Effector memory CD4-positive, alpha-beta T cell (primary cell): ENCODE measurements around the gene OPTN.

Experiments used
- DNase-seq, 3 donors: peaks; one replicate each; pipeline ENCODE4 v3.0.0-alpha.2; 2020
- H3K27ac ChIP-seq: 2 replicates; pipeline ENCODE4 v1.7.0; 2013; ENCODE audit warnings: mild to moderate bottlenecking, low read length, moderate library complexity; ENCODE audit not compliant: insufficient read depth, poor library complexity, severe bottlenecking
- H3K27me3 ChIP-seq: replicated peaks from 2 replicates; pipeline ENCODE4 v1.7.0; 2013; ENCODE audit warnings: mild to moderate bottlenecking, low read length; ENCODE audit not compliant: insufficient read depth, control insufficient read depth, poor library complexity, severe bottlenecking
- H3K36me3 ChIP-seq: 2 replicates; pipeline ENCODE4 v1.7.0; 2013; ENCODE audit warnings: mild to moderate bottlenecking, low read length, moderate library complexity; ENCODE audit not compliant: control insufficient read depth, insufficient read depth
- H3K4me1 ChIP-seq: 2 replicates; pipeline ENCODE4 v1.7.0; 2013; ENCODE audit warnings: low read length, mild to moderate bottlenecking; ENCODE audit not compliant: control insufficient read depth, insufficient read depth, poor library complexity, severe bottlenecking
- H3K4me3 ChIP-seq: 2 replicates; pipeline ENCODE4 v1.7.0; 2013; ENCODE audit warnings: low read length, low read depth, mild to moderate bottlenecking; ENCODE audit not compliant: insufficient read depth, poor library complexity, severe bottlenecking
- H3K9me3 ChIP-seq: 2 replicates; pipeline ENCODE4 v1.7.0; 2013; ENCODE audit warnings: mild to moderate bottlenecking, low read length, moderate library complexity; ENCODE audit not compliant: control insufficient read depth

Gene OPTN

GRCh38 chr10:13100349-13101294, 659 bp downstream of the OPTN start:
- Histone ChIP-seq H3K36me3 (no peaks in the 10 kb centered on the region), H3K27ac (peak overlapping the region; percentile 94), H3K9me3 (no peaks in the 10 kb centered on the region), H3K4me1 (peaks cover 25% of the 10 kb centered on the region), H3K4me3 (peak overlapping the region; percentile 67), H3K27me3 (no peaks in the 10 kb centered on the region)
- peak in 2 of 3 donors; percentile 3 to 9 for DNase-seq

- Histone ChIP-seq H3K9me3 (no peaks in the 10 kb centered on the region), H3K4me3 (peak overlapping the region; percentile 6), H3K27ac (peak overlapping the region; percentile 27), H3K27me3 (no peaks in the 10 kb centered on the region), H3K36me3 (no peaks in the 10 kb centered on the region), H3K4me1 (peaks cover 34% of the 10 kb centered on the region)
- DNase-seq = no peak
Observed at GRCh38 chr10:13102002-13102794, 2.2 kb downstream of the OPTN start.

- Histone ChIP-seq H3K27ac (no peak overlapping the region), H3K4me3 (no peak overlapping the region), H3K36me3 (no peaks in the 10 kb centered on the region), H3K9me3 (no peaks in the 10 kb centered on the region), H3K4me1 (peaks cover 46% of the 10 kb centered on the region), H3K27me3 (no peaks in the 10 kb centered on the region)
- DNase-seq = no peak
Observed at GRCh38 chr10:13103554-13103953, 3.6 kb downstream of the OPTN start.

- peak overlapping the region; percentile 41 for H3K27ac ChIP-seq
Observed at GRCh38 chr10:13104697-13105096, 4.7 kb downstream of the OPTN start.

GRCh38 chr10:13105184-13105583, 5.2 kb downstream of the OPTN start:
- no peak for DNase-seq
- no peaks in the 10 kb centered on the region for H3K9me3 ChIP-seq
- H3K4me1 ChIP-seq = peaks cover 51% of the 10 kb centered on the region
- H3K27me3 ChIP-seq = no peaks in the 10 kb centered on the region
- H3K4me3 ChIP-seq = no peak overlapping the region
- peak overlapping the region; percentile 41 for H3K27ac ChIP-seq
- peaks cover 15% of the 10 kb centered on the region for H3K36me3 ChIP-seq

More at GRCh38 chr10:13104697-13105096, 4.7 kb downstream of the OPTN start:
- H3K9me3 ChIP-seq = no peaks in the 10 kb centered on the region
- peaks cover 10% of the 10 kb centered on the region for H3K36me3 ChIP-seq
- H3K27me3 ChIP-seq = no peaks in the 10 kb centered on the region
- H3K4me1 ChIP-seq = peaks cover 51% of the 10 kb centered on the region
- no peak for DNase-seq
- no peak overlapping the region for H3K4me3 ChIP-seq

- H3K27ac ChIP-seq = peak overlapping the region; percentile 21
- peaks cover 50% of the 10 kb centered on the region for H3K4me1 ChIP-seq
- peaks cover 18% of the 10 kb centered on the region for H3K36me3 ChIP-seq
Observed at GRCh38 chr10:13106387-13107045, 6.6 kb downstream of the OPTN start.

GRCh38 chr10:13110908-13111307, 10.9 kb downstream of the OPTN start:
- no peaks in the 10 kb centered on the region for H3K9me3 ChIP-seq
- no peak overlapping the region for H3K4me3 ChIP-seq
- H3K4me1 ChIP-seq = peaks cover 29% of the 10 kb centered on the region
- H3K27me3 ChIP-seq = no peaks in the 10 kb centered on the region
- peaks cover 44% of the 10 kb centered on the region for H3K36me3 ChIP-seq
- no peak for DNase-seq
- no peak overlapping the region for H3K27ac ChIP-seq

More at GRCh38 chr10:13106387-13107045, 6.6 kb downstream of the OPTN start:
- Histone ChIP-seq H3K4me3 (no peak overlapping the region), H3K27me3 (no peaks in the 10 kb centered on the region), H3K9me3 (no peaks in the 10 kb centered on the region)
- DNase-seq = no peak

- peaks cover 7% of the 10 kb centered on the region for H3K4me1 ChIP-seq
- H3K36me3 ChIP-seq = peaks cover 57% of the 10 kb centered on the region
Observed at GRCh38 chr10:13113544-13113943, 13.6 kb downstream of the OPTN start.

GRCh38 chr10:13115832-13116803, 16.2 kb downstream of the OPTN start:
- Histone ChIP-seq H3K4me3 (no peak overlapping the region), H3K4me1 (no peaks in the 10 kb centered on the region), H3K36me3 (peaks cover 55% of the 10 kb centered on the region), H3K27me3 (no peaks in the 10 kb centered on the region), H3K9me3 (no peaks in the 10 kb centered on the region), H3K27ac (peak overlapping the region; percentile 16)
- no peak for DNase-seq

More at GRCh38 chr10:13113544-13113943, 13.6 kb downstream of the OPTN start:
- no peak overlapping the region for H3K27ac ChIP-seq
- H3K27me3 ChIP-seq = no peaks in the 10 kb centered on the region
- no peaks in the 10 kb centered on the region for H3K9me3 ChIP-seq
- H3K4me3 ChIP-seq = no peak overlapping the region
- no peak for DNase-seq
